Measurements from ENCODE around the gene BCL11B. TPM values are rescaled to one million over a fixed set of nuclear protein-coding genes. Genes with fewer than 3 reads are reported as not detected.

BCL11B gene
- total and polyA plus RNA-seq, 2 of the 8 experiments (the other 6 are each of a cell fraction or from before 2014, with no cell fraction given): 0.63 to 5.9 TPM

DNA sequence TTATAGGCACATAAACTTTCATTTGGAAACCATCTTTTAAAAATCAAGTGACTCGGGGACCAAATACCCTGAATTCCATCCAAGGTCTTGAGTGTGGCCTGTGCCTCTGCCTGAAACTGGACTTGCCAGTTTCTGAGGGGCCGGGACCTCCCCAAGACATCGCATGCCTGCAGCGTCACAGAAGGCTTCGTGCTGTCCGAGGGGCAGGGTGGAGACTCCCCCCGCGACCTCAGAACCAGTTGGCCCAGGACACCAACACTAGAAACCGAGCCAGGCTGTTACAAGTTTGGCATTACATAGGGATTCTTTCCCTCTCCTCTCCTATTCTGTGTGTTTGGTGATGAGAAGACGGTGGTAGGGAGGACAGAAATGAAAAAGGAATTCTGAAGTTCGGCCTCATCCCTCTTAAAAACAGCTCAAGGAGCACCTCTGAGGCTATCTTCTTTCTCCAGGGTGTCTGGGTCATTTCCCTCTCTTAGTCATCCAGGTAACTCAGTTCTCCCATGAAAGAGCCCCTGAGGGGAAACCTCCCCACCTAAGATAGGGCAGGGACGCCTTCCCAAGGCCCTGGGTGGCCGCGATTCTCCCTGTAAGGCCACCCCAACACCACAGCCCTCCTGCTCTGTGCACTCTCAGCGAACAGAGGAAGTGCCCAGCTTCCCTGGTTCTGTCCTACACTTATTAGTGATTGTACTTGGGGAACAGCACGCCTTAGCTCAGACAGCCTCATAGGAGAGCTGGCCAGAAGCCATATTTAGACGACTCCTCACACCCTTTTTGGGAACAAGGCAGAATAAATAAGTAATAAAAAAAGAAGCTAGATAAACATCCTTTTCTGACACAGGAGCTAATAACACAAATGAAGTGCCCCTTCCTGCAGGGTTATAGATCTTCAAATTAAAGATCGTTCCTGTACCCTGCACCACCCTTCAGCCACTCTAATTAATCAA lies 93.8 kb downstream of the BCL11B start:
- DNase-seq (ENCODE audit: low read depth in 1 of 2, low spot score in 2 of 2): peak in 1 of 2 experiments; percentile 40
- Histone ChIP-seq H3K4me1 (replicated peaks in 1 of 4; ENCODE audit: control insufficient read depth in 3 of 4, insufficient read depth in 4 of 4, low read length in 3 of 4) (peaks cover 0 to 7% (median 1%) of the 10 kb centered on the region in 4 experiments; a peak in 3 of 7 replicates), H3K36me3 (ENCODE audit: control insufficient read depth in 2 of 4, insufficient read depth in 4 of 4, low read length in 3 of 4) (peaks cover 0 to 10% (median 1%) of the 10 kb centered on the region in 4 experiments; a peak in 1 of 8 replicates), H4K91ac (replicated peaks; ENCODE audit: insufficient read length, low read length) (no peak overlapping the region), H2AK5ac (ENCODE audit: low read depth, low read length) (no peak overlapping the region), H3K23me2 (ENCODE audit: low read depth, low read length) (no peaks in the 10 kb centered on the region), H3K4me2 (ENCODE audit: insufficient read depth in 1 of 2, low read depth in 2 of 2, low read length in 2 of 2) (no peak overlapping the region), H3K79me2 (ENCODE audit: control insufficient read depth in 1 of 2, insufficient read depth in 2 of 2, low read length in 2 of 2) (no peaks in the 10 kb centered on the region), H3K27me3 (replicated peaks in 1 of 4; ENCODE audit: control insufficient read depth in 3 of 4, extremely low read depth in 1 of 4, insufficient read depth in 3 of 4, low read length in 3 of 4) (no peaks in the 10 kb centered on the region), H3K9me3 (ENCODE audit: insufficient read depth in 2 of 2, low read depth in 1 of 2, low read length in 1 of 2) (no peaks in the 10 kb centered on the region), H4K8ac (ENCODE audit: extremely low read depth, insufficient read depth, low read length) (no peak overlapping the region), H2BK120ac (replicated peaks; ENCODE audit: low read depth, low read length) (no peak overlapping the region), H2BK15ac (ENCODE audit: low read length) (no peak overlapping the region), H2BK5ac (ENCODE audit: low read depth, low read length) (no peak overlapping the region), H3K18ac (ENCODE audit: extremely low read depth, low read length) (no peak overlapping the region), H2BK12ac (ENCODE audit: low read depth, low read length) (no peak overlapping the region), H4K20me1 (replicated peaks in 1 of 2; ENCODE audit: control insufficient read depth in 1 of 2, insufficient read depth in 2 of 2, low read length in 2 of 2) (peaks cover 0 to 2% of the 10 kb centered on the region in 2 experiments), H2BK20ac (ENCODE audit: low read length) (no peak overlapping the region), H3K14ac (ENCODE audit: insufficient read length) (no peak overlapping the region), H2AFZ (ENCODE audit: low read length) (no peak overlapping the region), H3K23ac (ENCODE audit: insufficient read length) (no peak overlapping the region), H4K5ac (ENCODE audit: insufficient read length, low read depth, low read length) (no peak overlapping the region), H3K79me1 (ENCODE audit: low read depth, low read length) (no peaks in the 10 kb centered on the region; the same call in 1 of the 2 replicates), H3K4me3 (ENCODE audit: extremely low read depth in 1 of 4, insufficient read depth in 2 of 4, low read depth in 3 of 4, low read length in 4 of 4) (no peak overlapping the region), H3K56ac (replicated peaks; ENCODE audit: insufficient read length, low read depth, low read length) (no peak overlapping the region), H3K27ac (ENCODE audit: low read depth, low read length) (no peak overlapping the region), H3K4ac (replicated peaks; ENCODE audit: insufficient read length, low read depth, low read length) (no peak overlapping the region), H3K9ac (replicated peaks in 1 of 4; ENCODE audit: extremely low read depth in 1 of 4, low read depth in 3 of 4, low read length in 3 of 4) (no peak overlapping the region)
- CTCF ChIA-PET (ENCODE audit: partially characterized antibody): interaction anchor here (0.8 to 2.3 kb wide), 10 partner anchors 11 to 238 kb away, joined by 3 to 8 read pairs (median 4); no protein-coding TSS in a partner anchor
- WGBS, 2 experiments (ENCODE audit: extremely low coverage in 1 of 2, insufficient coverage in 1 of 2, insufficient read length in 1 of 2, insufficient replicate concordance in 2 of 2, low coverage in 1 of 2, low lambda C conversion rate in 2 of 2, missing lambda C conversion rate in 1 of 2): 82% methylated on average over 18 of the region's 18 CpGs; no CpG with 5 or more reads in 1 of the 2 experiments
- POLR2A ChIA-PET (ENCODE audit: partially characterized antibody): interaction anchor here (1.0 to 1.5 kb wide), 3 partner anchors 14 to 90 kb away, joined by 3 to 6 read pairs (median 3); no protein-coding TSS in a partner anchor
- FAIRE-seq: no peak
- TF ChIP-seq SAP30 (IDR thresholded peaks at IDR 0.05; ENCODE audit: insufficient read depth, insufficient replicate concordance, low read length): no peak
- TF ChIP-seq FOSL1 (IDR thresholded peaks at IDR 0.05; ENCODE audit: insufficient read depth, low read depth, low read length): no peak
- TF ChIP-seq, protein P1, sequence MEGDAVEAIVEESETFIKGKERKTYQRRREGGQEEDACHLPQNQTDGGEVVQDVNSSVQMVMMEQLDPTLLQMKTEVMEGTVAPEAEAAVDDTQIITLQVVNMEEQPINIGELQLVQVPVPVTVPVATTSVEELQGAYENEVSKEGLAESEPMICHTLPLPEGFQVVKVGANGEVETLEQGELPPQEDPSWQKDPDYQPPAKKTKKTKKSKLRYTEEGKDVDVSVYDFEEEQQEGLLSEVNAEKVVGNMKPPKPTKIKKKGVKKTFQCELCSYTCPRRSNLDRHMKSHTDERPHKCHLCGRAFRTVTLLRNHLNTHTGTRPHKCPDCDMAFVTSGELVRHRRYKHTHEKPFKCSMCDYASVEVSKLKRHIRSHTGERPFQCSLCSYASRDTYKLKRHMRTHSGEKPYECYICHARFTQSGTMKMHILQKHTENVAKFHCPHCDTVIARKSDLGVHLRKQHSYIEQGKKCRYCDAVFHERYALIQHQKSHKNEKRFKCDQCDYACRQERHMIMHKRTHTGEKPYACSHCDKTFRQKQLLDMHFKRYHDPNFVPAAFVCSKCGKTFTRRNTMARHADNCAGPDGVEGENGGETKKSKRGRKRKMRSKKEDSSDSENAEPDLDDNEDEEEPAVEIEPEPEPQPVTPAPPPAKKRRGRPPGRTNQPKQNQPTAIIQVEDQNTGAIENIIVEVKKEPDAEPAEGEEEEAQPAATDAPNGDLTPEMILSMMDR (IDR thresholded peaks at IDR 0.05; ENCODE audit: control extremely low read depth in 1 of 3, insufficient read depth in 1 of 3, low read depth in 1 of 3, low read length in 3 of 3): no peak
- no peak for TF ChIP-seq SP1 (IDR thresholded peaks at IDR 0.05; ENCODE audit: low read depth, low read length)
- TF ChIP-seq POLR2AphosphoS5 (IDR thresholded peaks at IDR 0.05; ENCODE audit: low read depth, low read length): no peak
- no peak for TF ChIP-seq KDM5A (IDR thresholded peaks at IDR 0.05; ENCODE audit: low read length)
- no peak for TF ChIP-seq SIRT6 (IDR thresholded peaks at IDR 0.05; ENCODE audit: low read length)
- no peak for TF ChIP-seq SP2 (IDR thresholded peaks at IDR 0.05; ENCODE audit: low read length)
- no peak for TF ChIP-seq KDM4A (IDR thresholded peaks at IDR 0.05; ENCODE audit: low read depth, low read length, severe bottlenecking)

Measured in H1 (cell line).